Thyroid gland (tissue), 4 donors: ENCODE measurements around the gene PRDX6.

Source experiments
- POLR2A ChIP-seq, 2 donors: fragments of 450-650 bp; IDR thresholded peaks; one replicate each; pipeline ENCODE4 v1.6.1; 2017; ENCODE audit warnings: antibody characterized with exemption in 2 of 2, mild to moderate bottlenecking in 2 of 2, moderate library complexity in 1 of 2
- TF ChIP-seq, protein P1 (sequence below), 6 experiments: fragments of 200-600 bp in 3 of 6; fragments of 450-650 bp in 3 of 6; sonication (generic) in 3 of 6; IDR thresholded peaks; one replicate each; pipeline ENCODE4 v1.5.1; 2016 to 2019; ENCODE audit warnings: antibody characterized with exemption in 6 of 6, mild to moderate bottlenecking in 2 of 6, inconsistent platforms in 1 of 6, moderate library complexity in 1 of 6

- TF ChIP-seq, protein P1, sequence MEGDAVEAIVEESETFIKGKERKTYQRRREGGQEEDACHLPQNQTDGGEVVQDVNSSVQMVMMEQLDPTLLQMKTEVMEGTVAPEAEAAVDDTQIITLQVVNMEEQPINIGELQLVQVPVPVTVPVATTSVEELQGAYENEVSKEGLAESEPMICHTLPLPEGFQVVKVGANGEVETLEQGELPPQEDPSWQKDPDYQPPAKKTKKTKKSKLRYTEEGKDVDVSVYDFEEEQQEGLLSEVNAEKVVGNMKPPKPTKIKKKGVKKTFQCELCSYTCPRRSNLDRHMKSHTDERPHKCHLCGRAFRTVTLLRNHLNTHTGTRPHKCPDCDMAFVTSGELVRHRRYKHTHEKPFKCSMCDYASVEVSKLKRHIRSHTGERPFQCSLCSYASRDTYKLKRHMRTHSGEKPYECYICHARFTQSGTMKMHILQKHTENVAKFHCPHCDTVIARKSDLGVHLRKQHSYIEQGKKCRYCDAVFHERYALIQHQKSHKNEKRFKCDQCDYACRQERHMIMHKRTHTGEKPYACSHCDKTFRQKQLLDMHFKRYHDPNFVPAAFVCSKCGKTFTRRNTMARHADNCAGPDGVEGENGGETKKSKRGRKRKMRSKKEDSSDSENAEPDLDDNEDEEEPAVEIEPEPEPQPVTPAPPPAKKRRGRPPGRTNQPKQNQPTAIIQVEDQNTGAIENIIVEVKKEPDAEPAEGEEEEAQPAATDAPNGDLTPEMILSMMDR (IDR thresholded peaks at IDR 0.05): no peak
- TF ChIP-seq POLR2A (IDR thresholded peaks at IDR 0.05): no peak
Measured at GRCh38 chr1:173507205-173507846, 30.2 kb downstream of the PRDX6 start.
